RKO (cell line): ENCODE measurements around the gene DDX3X.
"Not testable (repeated sequence)": the region's sequence is repeated elsewhere in the genome, so short reads cannot be mapped to it uniquely, and the experiment has no call there.

Experiments
- DNase-seq: peaks from one replicate; pipeline ENCODE4 v3.0.0-alpha.2; 2016; ENCODE audit warnings: low spot score

DDX3X gene

GRCh38 chrX:41329101-41329500 is 4.9 kb upstream of the DDX3X start:
- no peak for DNase-seq

DNA sequence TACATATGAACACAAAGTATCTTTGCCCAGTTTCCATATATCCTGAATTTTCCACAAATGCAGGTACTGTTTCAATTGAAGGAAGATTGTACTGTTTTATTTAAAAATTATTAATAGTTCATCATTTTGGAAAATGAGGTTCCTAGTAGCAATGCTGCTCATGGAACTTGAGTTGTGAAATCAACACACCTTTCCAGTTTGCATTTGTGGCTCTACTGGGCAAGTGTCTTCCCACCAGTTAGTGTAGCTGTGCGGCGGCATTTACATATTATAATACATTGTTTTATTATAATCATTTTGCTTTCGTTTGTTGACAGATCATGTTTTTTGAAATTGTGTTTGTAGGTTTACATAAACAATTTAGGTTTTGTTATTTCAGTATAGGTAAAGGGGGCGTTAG is 2.0 kb upstream of the DDX3X start:
- DNase-seq = peak; percentile 37

DNA sequence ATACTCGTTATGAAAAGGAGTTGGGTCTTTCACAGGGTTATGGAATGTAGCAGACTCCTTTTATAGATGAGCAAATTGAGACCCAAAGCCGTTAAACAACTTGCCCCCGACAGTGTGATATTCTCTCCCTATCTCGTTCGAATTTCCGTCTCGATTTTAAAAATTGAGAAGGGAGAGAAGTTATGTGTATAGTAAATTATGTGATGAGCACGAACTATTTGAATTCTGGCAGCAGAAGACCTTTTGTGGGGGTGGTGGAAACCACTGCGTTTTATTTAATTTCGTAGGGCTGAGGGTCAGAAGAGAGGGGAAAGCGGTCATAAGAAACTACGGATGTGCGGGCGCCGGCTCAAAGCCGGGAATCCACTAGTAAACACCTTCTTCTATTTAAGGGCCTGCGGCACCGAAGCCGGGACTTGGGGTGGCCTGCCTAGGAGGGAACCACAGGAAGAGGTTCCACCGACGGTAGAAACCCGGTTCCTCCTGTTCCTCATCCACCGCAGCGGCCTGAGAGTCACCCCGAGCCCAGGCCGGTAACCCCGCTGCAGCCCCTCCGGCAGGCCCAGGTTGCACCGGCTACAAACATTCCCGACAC is 1.5 kb upstream of the DDX3X start:
- peak; percentile 62 for DNase-seq

DNA sequence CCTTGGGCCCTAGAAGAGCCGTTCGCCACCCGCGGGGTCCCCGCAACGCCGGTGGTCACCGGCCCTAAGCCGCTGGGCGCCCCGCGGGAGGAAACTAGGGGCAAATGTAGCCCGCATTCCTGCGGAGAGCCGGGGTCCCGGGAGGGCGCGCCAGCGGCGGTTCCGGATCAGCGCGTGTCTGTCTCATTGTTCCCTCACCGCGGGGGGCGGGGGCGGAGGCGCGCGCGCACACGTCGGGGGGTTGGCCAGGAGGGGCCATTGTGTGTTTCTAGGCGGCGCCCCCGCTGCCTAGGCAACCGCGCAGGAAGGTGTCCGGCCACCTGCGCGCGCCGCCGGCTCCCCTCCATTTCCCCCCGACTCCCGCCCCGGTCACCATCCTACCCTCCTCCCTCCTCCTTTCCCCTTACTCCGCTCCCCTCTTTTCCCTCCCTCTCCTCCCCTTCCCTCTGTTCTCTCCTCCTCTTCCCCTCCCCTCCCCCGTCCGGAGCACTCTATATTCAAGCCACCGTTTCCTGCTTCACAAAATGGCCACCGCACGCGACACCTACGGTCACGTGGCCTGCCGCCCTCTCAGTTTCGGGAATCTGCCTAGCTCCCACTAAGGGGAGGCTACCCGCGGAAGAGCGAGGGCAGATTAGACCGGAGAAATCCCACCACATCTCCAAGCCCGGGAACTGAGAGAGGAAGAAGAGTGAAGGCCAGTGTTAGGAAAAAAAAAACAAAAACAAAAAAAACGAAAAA is 789 bp upstream of the DDX3X start:
- DNase-seq = peak; percentile 92

GRCh38 chrX:41334363-41335197 is 618 bp downstream of the DDX3X start:
- peak; percentile 82 for DNase-seq

- DNase-seq = peak; percentile 39
Measured at GRCh38 chrX:41335198-41335957, 1.4 kb downstream of the DDX3X start.

DNA sequence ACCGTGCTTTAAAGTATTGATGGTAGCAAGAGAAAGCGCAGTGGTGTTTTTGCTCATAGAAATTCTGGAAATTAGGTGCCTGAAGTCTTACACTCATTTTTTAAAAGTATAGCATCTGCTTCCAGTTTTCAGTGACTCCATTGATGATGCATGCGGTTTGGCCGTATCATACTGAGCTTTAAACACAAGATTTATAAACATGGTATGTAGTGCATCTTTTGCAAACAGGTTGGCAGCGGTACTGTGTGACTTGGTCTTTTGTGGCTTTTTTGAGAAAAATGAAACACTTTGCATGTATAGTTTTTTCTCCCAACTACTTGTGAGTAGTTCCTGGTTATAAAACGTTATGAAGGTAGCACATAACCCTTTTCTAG is 2.0 kb downstream of the DDX3X start:
- peak; percentile 62 for DNase-seq

DNA sequence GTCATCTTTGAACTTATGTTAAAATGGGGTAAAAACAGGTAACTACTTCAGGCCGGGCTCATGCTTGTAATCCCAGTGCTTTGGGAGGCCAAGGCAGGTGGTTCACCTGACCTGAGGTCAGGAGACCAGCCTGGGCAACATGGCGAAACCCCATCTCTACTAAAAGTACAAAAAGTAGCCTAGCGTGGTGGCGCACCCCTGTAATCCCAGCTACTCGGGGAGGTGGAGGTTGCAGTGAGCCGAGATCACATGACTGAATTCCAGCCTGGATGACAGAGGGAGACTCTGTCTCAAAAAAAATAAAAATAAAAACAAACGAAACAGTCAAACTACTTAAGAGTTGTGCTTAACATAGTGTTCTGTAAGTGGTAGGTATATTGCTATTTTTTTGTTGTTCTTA is 2.5 kb downstream of the DDX3X start:
- DNase-seq = peak; percentile 33

- DNase-seq = peak; percentile 38
Measured at GRCh38 chrX:41337140-41337539, 3.2 kb downstream of the DDX3X start.

GRCh38 chrX:41338436-41338835 is 4.5 kb downstream of the DDX3X start:
- DNase-seq = no peak

DNA sequence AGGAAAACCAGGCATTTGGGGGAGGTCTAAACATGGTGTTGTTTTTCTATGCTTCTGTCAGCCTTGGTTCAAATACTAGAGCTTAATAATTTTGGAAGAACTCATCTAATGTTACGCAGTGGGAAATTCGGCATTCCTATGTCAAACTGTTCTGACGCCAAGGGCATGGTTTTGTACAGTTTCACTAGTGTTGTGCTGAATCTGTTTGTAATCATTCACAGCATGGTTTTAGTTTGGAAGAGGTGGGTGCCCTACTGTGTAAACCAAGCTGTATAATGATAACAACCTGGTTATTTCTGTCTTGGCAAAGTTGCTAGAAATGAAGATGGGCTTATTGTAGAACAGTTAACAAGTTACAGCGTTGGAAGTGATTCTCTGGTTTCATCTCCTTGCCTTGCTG is 5.2 kb downstream of the DDX3X start:
- no peak for DNase-seq

DNA sequence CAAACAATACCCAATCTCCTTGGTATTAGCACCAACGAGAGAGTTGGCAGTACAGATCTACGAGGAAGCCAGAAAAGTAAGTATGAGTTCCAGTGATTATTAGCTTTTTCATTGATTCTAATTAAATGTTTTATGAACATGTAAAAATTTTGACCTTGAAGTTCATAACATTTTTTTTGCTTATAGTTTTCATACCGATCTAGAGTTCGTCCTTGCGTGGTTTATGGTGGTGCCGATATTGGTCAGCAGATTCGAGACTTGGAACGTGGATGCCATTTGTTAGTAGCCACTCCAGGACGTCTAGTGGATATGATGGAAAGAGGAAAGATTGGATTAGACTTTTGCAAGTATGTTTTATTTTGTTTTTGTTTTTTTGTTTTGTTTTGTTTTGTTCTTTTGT is 10.1 kb downstream of the DDX3X start:
- no peak for DNase-seq

- no peak for DNase-seq
Measured at GRCh38 chrX:41347186-41347585, 13.2 kb downstream of the DDX3X start.

GRCh38 chrX:41348551-41348950 is 14.6 kb downstream of the DDX3X start:
- DNase-seq = no peak

DNA sequence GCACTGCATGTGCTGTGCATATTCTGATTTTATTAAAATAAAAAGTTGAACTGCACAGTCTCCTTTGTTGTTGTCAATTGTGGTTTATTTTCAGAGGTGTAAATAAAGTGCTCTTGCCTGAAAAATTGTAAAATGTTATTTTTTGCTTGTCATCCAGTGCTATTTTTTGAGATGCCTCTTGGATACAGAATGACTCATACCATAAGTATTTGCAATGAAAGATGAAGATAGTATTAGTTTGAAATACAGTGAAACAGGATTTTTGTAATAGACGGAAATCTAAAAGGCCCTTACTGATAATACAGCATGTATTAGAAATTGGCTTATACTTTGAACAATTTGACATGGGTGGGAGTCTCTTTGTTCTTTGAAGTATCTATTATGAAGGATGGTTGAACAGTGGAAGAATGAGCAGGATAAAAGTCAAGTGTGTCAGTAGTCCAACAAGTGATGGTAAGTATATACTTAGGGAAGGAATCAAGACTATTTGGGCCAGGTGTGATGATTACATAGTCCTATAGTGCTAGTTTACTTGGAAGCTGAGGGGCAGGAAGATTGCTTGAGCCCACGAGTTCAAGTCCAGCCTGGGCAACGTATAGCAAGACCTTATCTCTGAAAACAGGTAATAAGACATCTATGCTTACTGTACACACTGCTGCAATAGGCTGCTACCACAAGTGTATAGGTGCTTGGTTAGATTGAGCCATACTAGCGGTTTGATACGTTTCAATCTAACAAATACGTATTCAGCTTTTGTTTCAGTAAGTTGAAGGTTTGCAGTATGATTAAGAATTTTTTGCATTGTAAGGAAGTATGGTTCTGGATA is 16.4 kb downstream of the DDX3X start:
- peak; percentile 37 for DNase-seq

- peak; percentile 57 for DNase-seq
Measured at GRCh38 chrX:41350976-41351569, 17.1 kb downstream of the DDX3X start.

DNA sequence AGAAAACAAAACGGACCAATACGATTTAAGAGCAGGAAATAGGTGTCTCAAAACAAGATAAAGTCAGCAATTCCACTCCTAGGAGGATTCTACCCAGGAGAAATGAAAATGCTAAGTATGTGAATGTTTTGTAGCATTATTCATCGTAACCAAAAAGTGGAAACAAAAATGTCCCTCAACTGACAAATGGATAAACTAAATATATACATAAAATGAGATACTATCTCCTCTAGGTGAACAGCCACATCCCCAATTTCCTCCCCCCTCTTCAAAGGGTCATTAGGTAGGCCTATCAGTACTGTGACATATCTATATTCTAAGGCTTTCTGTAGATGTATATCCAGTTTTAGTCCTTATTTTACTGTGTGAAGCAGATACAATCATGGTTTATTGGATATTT is 18.0 kb downstream of the DDX3X start:
- DNase-seq = no peak

DNA sequence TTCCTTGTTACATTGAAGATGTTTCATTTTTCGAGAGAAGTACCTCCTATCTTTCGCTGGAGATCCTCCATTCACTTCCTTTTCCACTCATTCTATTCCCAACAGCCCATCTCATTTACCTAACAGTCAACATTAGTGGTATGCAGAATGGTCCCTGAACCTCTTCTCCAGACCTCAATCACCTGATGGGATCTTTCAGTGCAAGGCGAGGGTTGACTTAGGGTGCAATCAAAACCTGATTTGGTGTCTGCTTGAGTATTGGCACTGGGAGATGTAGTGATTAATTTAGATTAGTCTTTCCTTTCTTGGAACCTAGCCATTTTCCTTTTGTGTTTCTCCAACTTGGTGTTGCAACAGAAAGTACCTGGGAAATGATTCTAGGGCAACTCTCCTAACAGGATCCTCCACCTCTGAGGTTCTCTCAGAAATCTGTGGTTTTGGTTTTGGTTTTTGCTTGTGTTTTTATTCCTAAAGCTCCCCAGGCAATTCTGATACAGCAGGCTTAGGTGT is 18.4 kb downstream of the DDX3X start:
- no peak for DNase-seq

DNA sequence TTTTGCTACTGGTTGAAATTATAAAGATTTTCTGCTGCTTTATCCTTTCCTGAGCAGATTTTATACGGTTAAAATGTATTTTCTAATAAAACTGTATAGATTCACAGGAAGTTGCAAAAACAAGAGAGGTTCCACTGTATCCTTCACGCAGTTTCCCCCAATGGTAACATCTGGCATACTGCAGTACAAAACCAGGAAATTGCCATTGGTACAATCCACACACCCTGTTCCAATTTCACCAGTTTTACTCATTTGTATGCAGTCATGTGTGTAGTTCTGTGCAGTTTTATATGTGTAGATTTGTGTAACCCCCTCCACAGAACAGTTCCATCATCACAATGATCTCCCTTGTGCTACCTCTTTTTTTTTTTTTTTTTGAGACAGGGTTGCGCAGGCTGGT is 20.0 kb downstream of the DDX3X start:
- DNase-seq = no peak

- no peak for DNase-seq
Measured at GRCh38 chrX:41369152-41369551, 35.2 kb downstream of the DDX3X start.

- not testable (repeated sequence) for DNase-seq
Measured at GRCh38 chrX:41371575-41371974, 37.6 kb downstream of the DDX3X start.
